NB4 (cell line): ENCODE data around the gene GPR68.

Source experiments
- CTCF ChIP-seq: IDR thresholded peaks from one replicate; pipeline ENCODE4 v1.5.1; 2012; ENCODE audit warnings: low read depth, low read length
- MYC ChIP-seq: IDR thresholded peaks from 2 replicates; pipeline ENCODE4 v1.6.1; 2011; ENCODE audit warnings: low read depth, low read length

- TF ChIP-seq MYC (no peak), CTCF (no peak)
These were observed 18.8 kb upstream of the GPR68 start for GRCh38 chr14:91263329-91263728.
